GM06990 (cell line): ENCODE measurements around the gene NLRP5.

Source experiments
- DNase-seq: peaks from one replicate; pipeline ENCODE4 v3.0.0-alpha.2; 2011; ENCODE audit not compliant: insufficient read length; ENCODE audit errors: extremely low read depth
- H3K27me3 ChIP-seq: replicated peaks from 2 replicates; pipeline ENCODE4 v1.6.0; 2011; ENCODE audit warnings: low read length; ENCODE audit not compliant: control insufficient read depth, insufficient read depth
- H3K36me3 ChIP-seq: 2 replicates; pipeline ENCODE4 v1.5.1; 2011; ENCODE audit warnings: low read length; ENCODE audit not compliant: control insufficient read depth, insufficient read depth
- H3K4me3 ChIP-seq: replicated peaks from 2 replicates; pipeline ENCODE4 v1.5.1; 2011; ENCODE audit warnings: low read depth, mild to moderate bottlenecking, control low read depth, low read length
- TF ChIP-seq, protein P1 (sequence below): IDR thresholded peaks from 2 replicates; pipeline ENCODE4 v1.5.1; 2011; ENCODE audit warnings: low read length, control low read depth, mild to moderate bottlenecking, inconsistent platforms; ENCODE audit not compliant: insufficient read depth, poor library complexity, severe bottlenecking

Gene NLRP5

GRCh38 chr19:56079609-56080008 is 93.0 kb downstream of the NLRP5 start:
- TF ChIP-seq, protein P1, sequence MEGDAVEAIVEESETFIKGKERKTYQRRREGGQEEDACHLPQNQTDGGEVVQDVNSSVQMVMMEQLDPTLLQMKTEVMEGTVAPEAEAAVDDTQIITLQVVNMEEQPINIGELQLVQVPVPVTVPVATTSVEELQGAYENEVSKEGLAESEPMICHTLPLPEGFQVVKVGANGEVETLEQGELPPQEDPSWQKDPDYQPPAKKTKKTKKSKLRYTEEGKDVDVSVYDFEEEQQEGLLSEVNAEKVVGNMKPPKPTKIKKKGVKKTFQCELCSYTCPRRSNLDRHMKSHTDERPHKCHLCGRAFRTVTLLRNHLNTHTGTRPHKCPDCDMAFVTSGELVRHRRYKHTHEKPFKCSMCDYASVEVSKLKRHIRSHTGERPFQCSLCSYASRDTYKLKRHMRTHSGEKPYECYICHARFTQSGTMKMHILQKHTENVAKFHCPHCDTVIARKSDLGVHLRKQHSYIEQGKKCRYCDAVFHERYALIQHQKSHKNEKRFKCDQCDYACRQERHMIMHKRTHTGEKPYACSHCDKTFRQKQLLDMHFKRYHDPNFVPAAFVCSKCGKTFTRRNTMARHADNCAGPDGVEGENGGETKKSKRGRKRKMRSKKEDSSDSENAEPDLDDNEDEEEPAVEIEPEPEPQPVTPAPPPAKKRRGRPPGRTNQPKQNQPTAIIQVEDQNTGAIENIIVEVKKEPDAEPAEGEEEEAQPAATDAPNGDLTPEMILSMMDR, result no peak
- Histone ChIP-seq H3K36me3 (no peaks in the 10 kb centered on the region), H3K27me3 (no peaks in the 10 kb centered on the region), H3K4me3 (no peak overlapping the region)
- no peak for DNase-seq

- peak; percentile 81 for DNase-seq
- peak overlapping the region; percentile 62 for H3K4me3 ChIP-seq
- H3K36me3 ChIP-seq, result no peaks in the 10 kb centered on the region
- no peaks in the 10 kb centered on the region for H3K27me3 ChIP-seq
- TF ChIP-seq, protein P1, result peak; percentile 75
These were observed 94.3 kb downstream of the NLRP5 start for GRCh38 chr19:56080669-56081401.

DNA sequence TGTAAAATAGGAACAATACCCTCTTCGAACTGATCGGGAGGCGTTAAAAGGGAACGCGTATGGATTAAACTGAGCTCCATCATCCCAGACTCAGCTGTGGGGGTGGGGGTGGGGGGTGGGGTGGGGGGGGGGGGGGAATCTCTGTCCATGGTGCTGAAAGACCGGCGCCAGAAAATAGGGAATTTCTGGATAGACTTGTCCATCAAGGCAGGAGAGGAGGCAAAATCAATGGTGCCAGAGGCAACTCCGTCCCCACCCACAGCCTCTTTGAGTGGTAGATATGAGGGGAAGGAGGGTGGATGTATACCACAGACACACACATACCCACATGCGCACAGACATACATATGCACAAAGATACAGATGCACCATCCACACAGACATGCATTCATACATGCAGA is 97.1 kb downstream of the NLRP5 start:
- peaks cover 3% of the 10 kb centered on the region; the same call in 1 of the 2 replicates for H3K36me3 ChIP-seq
- no peak for DNase-seq
- no peaks in the 10 kb centered on the region for H3K27me3 ChIP-seq
- H3K4me3 ChIP-seq, result no peak overlapping the region
- TF ChIP-seq, protein P1, result no peak

DNA sequence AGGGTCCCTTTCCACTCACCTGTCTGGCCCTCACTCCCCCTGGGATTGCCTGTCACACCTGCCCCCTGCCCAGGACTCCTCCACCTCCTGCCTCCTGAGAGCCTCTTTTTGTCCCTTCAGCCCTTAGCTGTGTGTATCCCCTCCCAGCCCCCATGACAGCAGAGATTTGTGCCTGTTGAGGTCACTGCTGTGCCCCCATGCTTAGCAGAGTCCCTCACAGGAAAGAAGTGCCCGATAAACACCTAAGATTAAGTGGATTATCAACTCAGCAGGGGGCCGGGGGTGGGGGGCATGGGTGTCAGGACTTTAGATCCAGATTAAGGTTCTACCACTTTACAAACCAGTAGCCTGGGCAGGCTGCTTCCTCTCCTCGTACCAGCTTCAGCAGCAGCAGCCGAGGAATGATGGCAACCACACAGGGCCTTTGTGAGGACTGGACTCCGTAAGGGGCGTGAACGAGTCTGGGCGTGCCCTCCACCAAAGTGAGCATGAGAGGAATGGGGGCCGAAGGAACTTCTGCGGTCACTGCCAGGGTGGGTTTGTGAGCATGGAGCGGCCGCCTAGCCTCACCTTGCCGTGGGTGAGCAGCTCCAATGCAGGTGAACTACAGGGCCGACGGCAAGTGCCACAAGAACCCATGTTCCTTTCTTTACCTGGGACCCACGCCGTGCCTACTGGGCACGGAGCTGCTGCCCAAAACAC is 98.4 kb downstream of the NLRP5 start:
- TF ChIP-seq, protein P1, result no peak
- Histone ChIP-seq H3K4me3 (no peak overlapping the region), H3K36me3 (peaks cover 7% of the 10 kb centered on the region; the same call in 1 of the 2 replicates), H3K27me3 (no peaks in the 10 kb centered on the region)
- DNase-seq, result no peak

GRCh38 chr19:56085571-56086275 is 99.1 kb downstream of the NLRP5 start:
- H3K36me3 ChIP-seq, result peaks cover 8% of the 10 kb centered on the region
- TF ChIP-seq, protein P1, result no peak
- no peak overlapping the region for H3K4me3 ChIP-seq
- no peak for DNase-seq
- H3K27me3 ChIP-seq, result no peaks in the 10 kb centered on the region
